ENCODE results near the gene NR1I3.
"Not testable (repeated sequence)": the region's sequence is repeated elsewhere in the genome, so short reads cannot be mapped to it uniquely, and the experiment has no call there.

The NR1I3 gene

DNA sequence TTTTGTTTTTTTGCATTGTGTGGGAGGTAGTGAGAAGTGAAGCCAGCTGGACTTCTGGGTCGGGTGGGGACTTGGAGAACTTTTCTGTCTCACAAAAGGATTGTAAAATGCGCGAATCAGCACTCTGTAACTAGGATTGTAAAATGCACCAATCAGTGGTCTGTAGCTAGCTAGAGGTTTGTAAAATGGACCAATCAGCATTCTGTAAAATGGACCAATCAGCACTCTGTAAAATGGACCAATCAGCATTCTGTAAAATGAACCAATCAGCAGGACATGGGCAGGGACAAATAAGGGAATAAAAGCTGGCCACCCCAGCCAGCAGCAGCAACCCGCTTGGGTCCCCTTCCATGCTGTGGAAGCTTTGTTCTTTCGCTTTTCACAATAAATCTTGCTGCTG lies 12.1 kb upstream of the NR1I3 start:
- DNase-seq (ENCODE audit: low spot score): not testable (repeated sequence)

DNA sequence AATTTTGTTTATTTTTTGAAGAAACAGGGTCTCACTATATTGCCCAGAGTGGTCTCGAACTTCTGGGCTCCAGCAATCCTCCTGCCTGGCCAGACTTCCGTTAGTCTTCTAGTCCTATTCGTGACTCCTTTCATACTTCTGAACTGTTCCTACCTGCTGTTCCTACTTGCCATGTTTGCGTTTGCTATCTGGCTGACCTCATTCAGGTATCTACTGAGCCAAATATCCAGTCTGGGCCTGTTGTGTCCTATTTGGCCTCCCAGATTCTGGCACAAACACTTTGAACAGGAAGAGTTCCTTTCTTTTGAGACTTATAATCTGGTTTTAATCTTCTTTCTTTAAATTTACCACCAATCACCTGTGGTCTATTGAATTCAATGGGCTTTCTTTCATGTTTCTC lies 6.9 kb upstream of the NR1I3 start:
- DNase-seq (ENCODE audit: low spot score): no peak

DNA sequence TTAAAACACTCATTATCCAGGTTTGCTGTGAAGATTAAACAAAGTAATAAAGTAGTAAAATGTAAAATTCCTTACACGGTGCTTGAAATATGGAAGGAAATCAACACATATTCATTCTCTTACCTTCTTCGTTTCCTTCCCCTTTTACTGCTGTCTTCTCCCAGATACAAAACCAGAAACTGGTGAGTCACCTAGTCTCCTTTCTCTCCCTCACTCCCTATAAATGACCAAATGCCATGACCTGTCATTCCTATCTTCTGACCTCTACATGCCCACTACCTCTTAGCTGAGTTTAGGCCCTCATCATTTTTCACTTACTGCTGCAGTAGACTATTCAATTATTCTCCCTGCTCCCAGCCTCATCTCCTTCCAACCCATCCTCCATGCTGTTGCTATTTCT lies 4.3 kb upstream of the NR1I3 start:
- no peak for DNase-seq (ENCODE audit: low spot score)

DNA sequence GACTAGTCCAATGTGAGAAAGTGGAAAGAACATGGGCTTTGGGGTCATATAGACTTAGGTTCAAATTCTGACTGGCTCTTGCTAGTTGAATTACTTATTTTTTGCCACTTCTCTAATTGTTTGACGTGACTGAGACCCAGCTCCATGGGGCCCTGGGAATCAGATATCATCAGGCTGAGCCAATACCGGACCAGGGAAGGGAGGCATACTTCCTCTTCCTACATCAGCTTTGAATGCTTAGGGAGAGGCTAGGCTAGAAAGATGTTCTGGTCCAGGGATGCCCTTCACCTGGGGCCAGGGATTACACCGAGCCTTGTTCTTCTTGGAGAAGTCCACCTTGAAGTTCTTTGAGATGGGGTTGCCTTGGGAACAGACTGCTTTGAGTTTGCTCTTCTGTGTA lies 3.7 kb upstream of the NR1I3 start:
- no peak for DNase-seq (ENCODE audit: low spot score)

DNA sequence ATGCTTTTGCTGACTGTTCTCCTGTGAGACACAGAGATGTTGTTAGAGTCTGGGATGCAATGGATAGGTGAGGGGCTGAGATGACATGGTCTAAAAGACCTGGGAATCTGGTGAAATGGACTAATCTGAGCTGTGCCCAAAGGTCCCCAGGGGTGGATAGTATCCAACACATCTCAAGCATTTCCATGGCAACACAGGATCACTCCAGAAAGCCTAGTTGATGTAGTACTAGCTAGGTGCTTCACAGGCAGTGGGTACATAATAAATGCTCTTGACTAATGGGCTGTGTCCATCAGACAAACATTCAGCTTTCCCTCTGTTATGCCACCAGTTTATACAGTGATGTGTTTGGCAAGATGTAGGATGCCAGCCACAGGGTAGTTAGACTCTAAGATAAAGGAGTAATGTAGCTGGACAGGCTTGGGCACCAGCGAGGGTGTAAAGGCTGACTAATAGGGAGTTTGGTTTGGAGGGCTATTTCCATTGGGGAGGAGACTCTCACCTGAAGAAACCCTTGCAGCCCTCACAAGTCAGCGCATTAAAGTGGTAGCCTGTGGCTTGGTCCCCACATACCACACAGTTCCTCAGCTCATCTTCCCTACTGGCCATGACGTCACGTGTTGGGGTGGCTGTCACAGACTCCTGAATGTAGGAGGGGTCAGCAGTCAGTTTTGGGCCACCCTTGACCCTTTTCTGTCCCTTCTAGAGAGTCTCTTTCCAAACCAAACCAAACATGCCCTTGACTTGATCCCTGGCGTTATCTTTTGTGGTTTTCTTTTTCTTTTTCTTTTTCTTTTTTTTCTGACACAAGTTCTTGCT lies 1.8 kb downstream of the NR1I3 start:
- no peak for DNase-seq (ENCODE audit: low spot score)

DNA sequence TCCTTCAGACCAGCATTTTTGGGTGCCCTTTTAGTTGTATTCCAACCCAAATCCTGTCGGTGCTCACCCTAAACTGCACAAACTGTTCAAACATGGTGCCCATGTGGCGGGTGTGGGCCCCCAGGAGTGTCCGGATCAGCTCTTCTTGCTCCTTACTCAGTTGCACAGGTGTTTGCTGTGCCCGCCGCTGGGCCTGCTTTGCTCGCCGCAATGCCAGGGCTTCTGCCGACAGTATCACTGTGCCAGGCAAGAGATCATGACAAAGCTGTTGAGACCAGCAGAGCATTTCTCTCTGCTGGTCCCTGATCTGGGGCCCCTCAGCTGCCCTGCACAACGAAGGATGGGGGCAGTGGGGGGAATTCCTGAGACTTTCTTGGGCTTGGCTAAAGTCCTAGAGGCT lies 4.9 kb downstream of the NR1I3 start:
- DNase-seq (ENCODE audit: low spot score): no peak

DNA sequence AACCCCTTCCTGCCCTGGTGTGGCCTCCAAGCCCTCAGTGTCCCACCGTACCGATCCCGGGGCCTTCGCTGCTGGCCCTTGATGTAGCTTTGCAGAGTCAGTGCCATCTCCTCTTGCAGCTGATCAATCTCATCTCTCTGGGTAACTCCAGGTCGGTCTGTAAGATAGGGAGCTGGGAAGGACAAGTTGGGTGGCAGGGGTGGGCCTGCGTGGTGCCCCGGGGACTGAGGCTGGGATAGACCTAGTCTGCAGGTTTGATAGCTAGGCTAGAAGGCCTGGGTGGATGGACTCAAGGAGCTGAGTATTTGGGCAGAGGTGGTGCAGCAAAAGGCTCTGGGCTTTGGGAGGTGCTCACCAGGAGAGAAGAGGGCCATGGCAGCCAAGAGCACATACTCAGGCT lies 7.2 kb downstream of the NR1I3 start:
- no peak for DNase-seq (ENCODE audit: low spot score)

DNA sequence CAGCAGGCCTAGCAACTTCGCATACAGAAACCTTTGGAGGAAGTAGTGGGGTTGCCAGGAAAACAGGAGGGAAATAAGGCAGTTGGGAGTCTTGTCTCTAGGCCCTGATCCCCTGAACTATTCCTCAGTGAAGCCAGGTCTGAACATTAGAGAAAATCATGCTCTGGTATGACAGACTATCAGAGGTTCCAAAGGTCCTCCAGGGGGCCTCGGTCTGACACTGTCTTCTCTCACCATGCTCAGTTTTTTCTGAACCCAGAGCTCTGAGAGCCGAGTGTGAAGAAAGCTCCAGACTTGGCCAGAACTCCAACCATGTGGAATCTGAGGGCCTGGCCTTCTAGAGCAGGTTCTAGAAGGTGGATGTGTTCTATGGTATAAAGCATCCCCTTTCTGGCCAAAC lies 8.1 kb downstream of the NR1I3 start:
- no peak for DNase-seq (ENCODE audit: low spot score)

DNA sequence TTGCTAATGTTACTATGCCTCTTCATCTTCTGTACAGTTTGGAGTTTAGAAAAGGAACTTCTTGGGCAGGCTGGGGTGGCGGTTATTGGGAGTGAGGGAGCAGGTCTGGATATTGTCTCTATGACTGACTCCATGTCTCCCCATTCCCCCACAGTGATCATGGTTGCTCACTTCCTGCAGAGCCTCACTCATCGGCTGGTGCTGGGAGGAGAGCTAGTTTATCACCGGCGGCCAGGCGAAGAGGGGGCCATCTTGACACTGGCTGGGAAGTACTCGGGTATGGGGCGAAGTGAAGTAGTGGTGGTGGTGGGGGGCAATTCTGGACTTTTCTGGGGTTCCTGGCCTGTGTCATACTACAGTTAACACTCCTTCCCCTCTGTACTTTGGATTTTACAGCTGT lies 10.0 kb downstream of the NR1I3 start:
- no peak for DNase-seq (ENCODE audit: low spot score)

DNA sequence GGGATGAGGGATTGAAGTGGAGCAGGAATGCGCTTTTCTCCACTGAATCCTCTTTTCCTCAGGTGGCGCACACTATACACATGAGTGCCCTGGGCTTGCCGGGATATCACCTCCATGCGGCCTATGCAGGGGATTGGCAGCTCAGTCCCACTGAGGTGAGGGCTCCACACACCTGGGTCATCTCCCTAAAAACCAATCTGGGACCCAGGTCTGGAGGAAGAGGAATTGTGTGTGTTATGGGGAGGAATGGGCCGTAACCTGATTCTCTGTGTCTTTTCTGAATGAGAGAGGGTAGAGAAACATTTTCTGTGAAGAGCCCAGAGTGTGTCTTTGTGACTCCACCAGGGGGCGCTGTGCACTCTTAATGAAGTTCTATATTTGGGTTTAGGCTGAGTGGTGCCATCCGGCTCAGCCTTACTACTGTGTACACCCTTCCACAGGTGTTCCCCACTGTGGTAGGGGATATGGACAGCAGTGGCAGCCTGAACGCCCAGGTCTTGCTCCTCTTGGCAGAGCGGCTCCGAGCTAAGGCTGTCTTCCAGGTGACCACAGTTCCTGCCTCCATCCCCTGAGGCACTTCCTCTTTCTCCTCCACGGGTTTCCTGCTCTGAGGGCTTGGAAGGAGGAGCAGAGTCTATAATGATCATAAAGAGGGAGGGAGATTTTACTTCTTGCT lies 10.7 kb downstream of the NR1I3 start:
- peak; percentile 89 for DNase-seq (ENCODE audit: low spot score)

DNA sequence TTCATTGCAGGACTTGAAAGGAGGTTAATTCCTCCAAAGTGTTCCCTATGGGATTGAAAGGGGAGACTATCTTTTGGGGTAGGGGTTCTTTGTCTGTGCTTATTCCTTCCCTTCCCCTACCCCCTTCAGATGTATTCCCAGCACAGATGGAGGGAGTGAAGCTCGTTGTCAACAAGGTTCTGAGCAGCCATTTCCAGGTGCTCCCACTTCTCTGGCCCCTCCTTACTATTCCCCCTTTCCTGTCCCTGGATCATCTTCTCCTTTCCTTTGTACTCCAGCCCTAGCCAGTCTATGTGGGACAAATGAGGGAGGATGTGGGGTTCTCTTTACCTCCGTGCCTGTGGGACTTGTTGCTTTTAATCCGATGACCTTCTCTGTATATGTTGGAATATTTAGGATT lies 11.2 kb downstream of the NR1I3 start:
- no peak for DNase-seq (ENCODE audit: low spot score)

DNA sequence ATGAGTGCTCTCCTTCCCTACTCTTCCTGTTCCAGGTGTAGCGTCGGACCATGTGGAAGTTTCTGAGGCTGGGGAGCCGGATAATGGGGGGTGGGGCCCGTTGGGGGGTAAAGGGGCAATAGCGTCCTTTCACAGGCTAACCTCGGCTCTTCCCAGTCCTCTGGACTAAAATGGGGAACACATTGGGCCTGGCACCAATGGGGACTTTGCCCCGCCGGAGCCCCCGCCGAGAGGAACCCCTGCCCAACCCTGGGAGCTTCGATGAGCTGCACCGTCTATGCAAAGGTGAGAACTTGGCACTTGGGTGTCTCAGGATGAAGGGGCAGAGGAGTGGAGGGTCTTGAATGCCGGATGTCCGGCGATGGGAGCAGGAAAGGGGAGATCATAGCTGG lies 11.7 kb downstream of the NR1I3 start:
- DNase-seq (ENCODE audit: low spot score): no peak

DNA sequence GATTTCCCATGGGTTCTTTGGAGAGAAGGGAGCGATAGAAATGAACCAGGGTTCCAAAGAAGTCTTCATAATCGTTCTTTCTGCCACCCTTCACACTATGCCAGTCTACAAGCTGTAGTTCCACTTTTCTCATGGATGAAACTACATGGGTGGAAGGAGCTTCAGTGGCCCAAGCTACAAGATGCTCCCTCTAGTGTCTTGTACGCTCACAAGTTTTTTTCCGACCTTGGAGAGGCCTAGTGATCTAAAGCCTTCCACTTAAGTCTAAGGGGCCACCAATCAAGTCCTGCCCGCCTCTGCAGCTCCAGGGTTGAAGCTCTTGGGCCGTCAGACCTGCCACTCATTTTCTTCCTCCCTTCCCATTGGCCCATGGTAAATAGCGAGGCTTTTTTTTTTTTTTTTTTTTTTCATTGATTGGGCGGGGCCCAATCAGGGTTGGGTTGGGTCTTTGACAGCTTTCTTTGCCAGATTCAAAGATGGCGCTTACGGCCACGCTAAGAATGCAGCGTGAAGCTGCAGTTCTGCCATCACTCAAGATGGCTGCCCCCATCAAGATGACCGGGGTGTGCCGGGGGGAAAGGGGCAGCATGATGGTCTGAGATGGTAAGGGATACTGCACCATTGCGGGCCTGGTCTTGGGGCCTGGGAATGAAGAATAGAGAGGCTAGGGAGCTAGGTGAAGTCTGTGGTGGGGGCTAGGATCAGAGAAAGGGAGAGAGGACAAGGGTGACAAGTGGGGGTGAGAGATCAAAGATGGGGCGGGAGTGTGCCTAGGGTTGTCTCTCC lies 12.3 kb downstream of the NR1I3 start, which contains the start of gene TOMM40L:
TSS of gene TOMM40L (plus strand) at position 527 of the 786 bp plus-strand sequence. CDS start 430 bp downstream, outside the sequence.
- DNase-seq (ENCODE audit: low spot score): peak; percentile 98

DNA sequence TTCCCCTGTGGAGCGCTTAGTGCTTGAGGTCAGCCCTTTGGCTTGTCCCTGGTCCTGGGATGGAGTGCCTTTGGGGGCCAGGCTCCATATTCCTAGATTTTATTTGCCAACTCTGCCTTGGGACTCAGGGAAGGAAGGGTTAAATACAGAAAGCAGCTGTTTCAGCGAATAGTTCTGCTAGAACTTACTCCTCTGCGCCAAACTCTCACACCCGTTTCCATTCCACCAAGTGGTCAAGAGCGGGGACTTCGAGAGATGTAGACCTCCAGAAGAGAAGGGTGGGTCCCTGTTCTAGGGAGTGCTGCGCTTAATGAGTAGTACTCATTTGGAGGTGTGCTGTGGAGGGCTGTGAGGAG lies 12.8 kb downstream of the NR1I3 start:
- DNase-seq (ENCODE audit: low spot score): no peak

DNA sequence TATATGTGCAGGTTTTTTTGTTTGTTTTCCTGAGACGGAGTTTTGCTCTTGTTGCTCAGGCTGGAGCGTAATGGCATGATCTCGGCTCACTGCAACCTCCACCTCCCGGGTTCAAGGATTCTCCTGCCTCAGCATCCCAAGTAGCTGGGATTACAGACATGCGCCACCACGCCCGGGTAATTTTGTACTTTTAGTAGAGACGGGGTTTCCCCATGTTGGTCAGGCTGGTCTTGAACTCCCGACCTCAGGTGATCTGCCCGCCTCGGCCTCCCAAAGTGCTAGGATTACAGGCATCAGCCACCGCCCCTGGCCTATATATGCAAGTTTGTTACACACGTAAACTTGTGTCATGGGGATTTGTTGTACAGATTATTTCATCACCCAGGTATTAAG lies 13.3 kb downstream of the NR1I3 start:
- DNase-seq (ENCODE audit: low spot score): not testable (repeated sequence)

DNA sequence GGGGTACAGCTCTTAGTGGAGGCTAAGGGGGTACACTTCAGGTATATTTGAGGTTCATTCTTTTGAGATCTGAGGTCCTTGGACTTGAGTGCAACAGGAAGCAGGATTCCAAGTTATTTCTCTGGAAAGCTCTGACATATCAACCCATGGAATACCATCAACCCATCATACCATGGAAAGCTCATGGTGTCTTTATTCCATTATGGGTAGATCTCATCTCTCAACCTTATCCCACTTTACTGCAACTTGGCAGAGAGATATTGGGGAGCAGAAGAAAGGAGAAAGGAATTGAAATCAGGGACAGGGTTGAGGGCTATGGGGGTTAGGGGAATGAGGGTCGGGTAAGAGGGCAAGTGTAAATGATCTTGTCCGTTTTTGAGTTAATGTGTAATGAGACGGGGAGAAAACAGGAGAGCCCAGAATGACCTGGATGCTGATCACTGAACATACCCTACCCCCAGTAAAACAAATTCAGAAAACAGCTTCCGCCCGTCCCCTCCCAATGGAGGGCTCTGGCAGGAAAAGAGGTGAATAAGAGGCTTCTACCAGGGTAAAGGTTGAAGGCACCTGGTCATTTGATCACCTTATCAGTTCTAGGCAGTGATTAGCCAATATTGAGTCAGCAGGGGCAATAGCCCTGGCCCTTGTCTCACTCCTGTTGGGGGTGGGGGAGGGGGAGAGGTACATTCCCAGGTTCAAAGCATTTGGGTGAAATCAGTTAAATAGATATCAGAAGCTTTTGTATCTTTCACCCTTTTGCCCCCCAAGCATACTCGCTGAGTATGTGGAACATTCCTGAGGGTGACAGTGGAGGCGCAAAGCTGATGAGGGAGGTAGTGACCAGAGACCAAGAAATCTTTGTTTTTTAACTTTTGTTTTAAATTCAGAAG lies 14.0 kb downstream of the NR1I3 start:
- no peak for DNase-seq (ENCODE audit: low spot score)

DNA sequence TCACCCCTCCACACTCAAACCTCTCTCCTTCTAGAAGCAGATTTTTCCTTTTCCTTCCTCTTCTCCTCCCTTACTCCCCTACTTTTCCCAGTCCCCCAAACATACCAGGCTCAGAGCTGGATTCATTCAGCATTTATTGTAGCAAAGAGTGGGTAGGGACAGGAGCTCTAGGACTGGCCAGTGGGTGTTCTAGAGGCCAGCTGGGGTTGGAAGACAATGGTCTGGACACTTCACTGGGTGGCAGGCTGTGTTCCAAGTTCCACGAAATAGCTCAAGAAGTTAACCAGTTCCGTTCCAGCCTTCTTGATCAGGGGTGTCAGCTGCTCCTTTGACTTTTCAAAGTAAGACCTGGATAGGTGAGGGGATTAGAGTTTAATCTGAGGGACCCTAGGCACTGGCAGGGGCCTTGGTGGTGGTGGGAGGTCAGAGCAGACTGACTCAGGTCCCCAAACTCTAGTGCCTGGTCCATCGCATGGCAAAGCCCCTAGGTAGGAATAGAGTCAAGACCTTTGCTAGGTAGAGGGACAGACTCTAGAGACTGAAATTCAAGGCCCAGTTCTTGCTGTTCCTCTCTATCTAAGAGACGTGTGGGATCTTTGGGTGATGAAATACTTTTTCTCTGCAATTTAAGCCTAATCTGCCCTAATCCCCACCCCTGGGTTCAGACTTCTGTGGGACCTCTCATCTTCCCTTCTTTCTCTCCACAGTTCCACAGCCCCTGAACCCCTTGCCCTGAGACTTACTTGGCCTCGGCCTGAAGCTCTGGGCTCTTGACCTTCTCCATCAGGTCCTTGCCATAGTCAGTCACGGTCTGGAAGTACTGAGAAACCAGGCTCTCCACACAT lies 15.6 kb downstream of the NR1I3 start:
- DNase-seq (ENCODE audit: low spot score): no peak

DNA sequence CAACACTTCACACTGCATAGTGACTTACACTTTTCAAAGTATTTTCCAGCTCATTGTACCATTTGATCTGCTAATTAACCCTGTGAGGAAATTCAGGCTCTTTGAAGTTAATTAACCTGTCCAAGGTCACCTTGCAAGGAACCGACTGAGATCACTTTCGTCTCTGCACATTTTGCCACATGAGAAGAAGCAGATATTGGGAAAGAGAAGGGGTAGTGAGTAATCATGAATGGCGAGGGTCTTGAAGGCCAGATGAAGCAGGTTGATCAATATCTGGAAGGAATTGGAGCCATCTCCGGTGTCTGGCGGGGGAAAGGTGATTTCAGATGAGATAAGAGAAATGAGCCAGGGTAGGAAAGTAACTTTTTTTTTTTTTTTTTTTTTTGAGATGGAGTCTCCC lies 18.0 kb downstream of the NR1I3 start:
- no peak for DNase-seq (ENCODE audit: low spot score)

DNA sequence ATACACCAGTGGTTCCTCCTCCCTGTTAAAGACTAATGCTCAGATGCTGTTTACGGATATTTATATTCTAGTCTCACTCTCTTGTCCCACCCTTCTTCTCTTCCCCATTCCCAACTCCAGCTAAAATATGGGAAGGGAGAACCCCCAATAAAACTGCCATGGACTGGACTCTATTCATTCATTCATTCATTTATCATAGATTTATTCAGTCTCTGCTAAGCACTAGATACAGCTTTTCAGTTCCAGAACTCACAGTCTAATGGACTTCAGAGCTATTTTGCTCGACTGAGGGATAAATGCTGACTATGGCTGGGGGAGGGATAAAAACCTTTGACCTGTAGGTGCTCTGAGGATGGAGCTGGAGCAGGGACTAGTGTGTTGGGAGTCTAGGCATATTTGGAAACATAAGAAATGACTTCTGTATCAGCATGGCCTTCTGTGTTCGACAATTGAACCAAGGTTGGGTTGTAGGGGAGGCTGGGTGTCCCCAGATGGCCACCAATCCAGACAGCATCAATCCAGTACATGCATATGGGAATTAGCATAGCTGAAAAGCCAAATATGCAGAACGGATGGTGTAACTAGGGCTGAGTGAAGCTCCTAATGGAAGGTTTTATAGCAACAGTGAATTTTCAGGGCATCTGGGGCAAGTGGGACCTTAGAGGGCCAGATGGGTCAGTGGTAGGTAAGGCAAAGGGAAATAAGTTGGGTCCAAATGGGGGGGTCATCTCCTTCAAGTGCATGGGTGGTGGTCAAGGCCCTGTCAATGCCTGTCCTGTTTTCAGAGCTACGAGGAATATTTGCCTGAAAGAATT lies 18.7 kb downstream of the NR1I3 start:
- no peak for DNase-seq (ENCODE audit: low spot score)
